ENCODE results near the gene SPINK6. TPM values are rescaled to one million over a fixed set of nuclear protein-coding genes. Genes with fewer than 3 reads are reported as not detected.

SPINK6 gene
- total RNA-seq, 1 experiment from 2014 or later, result not detected

- DNase-seq (ENCODE audit: low read depth), result no peak
- in situ Hi-C loops (cut with HindIII; ENCODE audit: low pct_unique_long_range_greater_than_20kb, low sequenced_read_pairs), result no loop called here
Measured at GRCh38 chr5:148209151-148209770, 6.4 kb downstream of the SPINK6 start.

- in situ Hi-C loops (cut with HindIII; ENCODE audit: low pct_unique_long_range_greater_than_20kb, low sequenced_read_pairs), result no loop called here
- DNase-seq (ENCODE audit: low read depth), result no peak
Measured at GRCh38 chr5:148214665-148215185, 11.9 kb downstream of the SPINK6 start.

- DNase-seq (ENCODE audit: low read depth), result no peak
- in situ Hi-C loops (cut with HindIII; ENCODE audit: low pct_unique_long_range_greater_than_20kb, low sequenced_read_pairs), result no loop called here
Measured at GRCh38 chr5:148221508-148221907, 18.7 kb downstream of the SPINK6 start.

- in situ Hi-C loops (cut with HindIII; ENCODE audit: low pct_unique_long_range_greater_than_20kb, low sequenced_read_pairs), result no loop called here
- no peak for DNase-seq (ENCODE audit: low read depth)
Measured at GRCh38 chr5:148224117-148224742, 21.4 kb downstream of the SPINK6 start.

- in situ Hi-C loops (cut with HindIII; ENCODE audit: low pct_unique_long_range_greater_than_20kb, low sequenced_read_pairs), result no loop called here
- DNase-seq (ENCODE audit: low read depth), result no peak
Measured at GRCh38 chr5:148228392-148228984, 25.6 kb downstream of the SPINK6 start.

- DNase-seq (ENCODE audit: low read depth), result no peak
- in situ Hi-C loops (cut with HindIII; ENCODE audit: low pct_unique_long_range_greater_than_20kb, low sequenced_read_pairs), result no loop called here
Measured at GRCh38 chr5:148229840-148230239, 27.0 kb downstream of the SPINK6 start.

GRCh38 chr5:148230240-148230639 lies 27.4 kb downstream of the SPINK6 start:
- in situ Hi-C loops (cut with HindIII; ENCODE audit: low pct_unique_long_range_greater_than_20kb, low sequenced_read_pairs), result no loop called here
- DNase-seq (ENCODE audit: low read depth), result no peak

GRCh38 chr5:148237785-148238417 lies 35.1 kb downstream of the SPINK6 start:
- in situ Hi-C loops (cut with HindIII; ENCODE audit: low pct_unique_long_range_greater_than_20kb, low sequenced_read_pairs), result no loop called here
- no peak for DNase-seq (ENCODE audit: low read depth)

GRCh38 chr5:148238418-148238794 lies 35.6 kb downstream of the SPINK6 start, which contains the start of gene MARCOL:
MARCOL (plus strand) TSS chr5:148238525; CDS start chr5:148238598, 73 bp downstream.
- in situ Hi-C loops (cut with HindIII; ENCODE audit: low pct_unique_long_range_greater_than_20kb, low sequenced_read_pairs), result no loop called here
- DNase-seq (ENCODE audit: low read depth), result no peak

- in situ Hi-C loops (cut with HindIII; ENCODE audit: low pct_unique_long_range_greater_than_20kb, low sequenced_read_pairs), result no loop called here
- DNase-seq (ENCODE audit: low read depth), result no peak
Measured at GRCh38 chr5:148248894-148249293, 46.1 kb downstream of the SPINK6 start.

GRCh38 chr5:148255456-148255855 lies 52.6 kb downstream of the SPINK6 start:
- DNase-seq (ENCODE audit: low read depth), result no peak
- in situ Hi-C loops (cut with HindIII; ENCODE audit: low pct_unique_long_range_greater_than_20kb, low sequenced_read_pairs), result no loop called here

GRCh38 chr5:148259288-148259687 lies 56.4 kb downstream of the SPINK6 start:
- in situ Hi-C loops (cut with HindIII; ENCODE audit: low pct_unique_long_range_greater_than_20kb, low sequenced_read_pairs), result no loop called here
- no peak for DNase-seq (ENCODE audit: low read depth)

GRCh38 chr5:148261221-148261620 lies 58.4 kb downstream of the SPINK6 start:
- in situ Hi-C loops (cut with HindIII; ENCODE audit: low pct_unique_long_range_greater_than_20kb, low sequenced_read_pairs), result no loop called here
- DNase-seq (ENCODE audit: low read depth), result no peak

Other genes with a start within 250 kb of the SPINK6 start
- 0.95 TPM in 1 of 2 replicates, not detected in the other for gene SPINK5, start 139.1 kb upstream of the SPINK6 start, total RNA-seq (2014; rRNA removed; shearing (Covaris generic); ENCODE audit: low replicate concordance)
- gene SPINK14, start 34.5 kb upstream of the SPINK6 start, total RNA-seq (2014; rRNA removed; shearing (Covaris generic); ENCODE audit: low replicate concordance), result not detected in 2 replicates
- not detected in 2 replicates for gene MARCOL, start 35.5 kb downstream of the SPINK6 start, total RNA-seq (2014; rRNA removed; shearing (Covaris generic); ENCODE audit: low replicate concordance)
- 0.14 and 1.3 TPM in 2 replicates for gene SPINK13, start 65.8 kb downstream of the SPINK6 start, total RNA-seq (2014; rRNA removed; shearing (Covaris generic); ENCODE audit: low replicate concordance)
- gene SPINK7, start 109.4 kb downstream of the SPINK6 start, total RNA-seq (2014; rRNA removed; shearing (Covaris generic); ENCODE audit: low replicate concordance), result not detected in 2 replicates
- gene SPINK9, start 132.5 kb downstream of the SPINK6 start, total RNA-seq (2014; rRNA removed; shearing (Covaris generic); ENCODE audit: low replicate concordance), result not detected in 2 replicates
- 25.7 and 35.2 TPM in 2 replicates for gene FBXO38, start 180.9 kb downstream of the SPINK6 start, total RNA-seq (2014; rRNA removed; shearing (Covaris generic); ENCODE audit: low replicate concordance)